H1 (cell line): Measurements from ENCODE around the gene WDR77. TPM values are rescaled to one million over a fixed set of nuclear protein-coding genes. Genes with fewer than 3 reads are reported as not detected.

Experiments
- CTCF ChIA-PET: fragments of 300-600 bp; sonication (Branson Sonifier 250); formaldehyde crosslinking; loops from one replicate; lab custom pipeline; 2021; ENCODE audit not compliant: partially characterized antibody; lab: Charles Lee
- POLR2A ChIA-PET: fragments of 300-600 bp; sonication (Branson Sonifier 250); formaldehyde crosslinking; loops from one replicate; lab custom pipeline; 2021; ENCODE audit warnings: inconsistent platforms; ENCODE audit not compliant: partially characterized antibody; lab: Charles Lee
- DNase-seq, 2 experiments: peaks; one replicate each; pipeline versions ENCODE4 v3.0.0 to v3.0.0-alpha.2; 2010 to 2022; ENCODE audit warnings: low spot score in 2 of 2, low read depth in 1 of 2, mixed read lengths in 1 of 2
- FAIRE-seq: peaks from 2 replicates; lab custom pipeline; 2011; peaks lifted over from hg19 to GRCh38; lab: Jason Lieb, UNC
- H2AFZ ChIP-seq: 2 replicates; pipeline ENCODE4 v1.8.1; 2012; ENCODE audit warnings: low read length, inconsistent platforms
- H2AK5ac ChIP-seq: 2 replicates; pipeline ENCODE4 v1.6.1; 2013; ENCODE audit warnings: low read depth, low read length
- H2BK120ac ChIP-seq: replicated peaks from 2 replicates; pipeline ENCODE3; 2013; ENCODE audit warnings: low read depth, low read length, inconsistent platforms
- H2BK12ac ChIP-seq: 2 replicates; pipeline ENCODE4 v1.6.1; 2013; ENCODE audit warnings: low read depth, low read length
- H2BK15ac ChIP-seq: 2 replicates; pipeline ENCODE4 v1.6.1; 2013; ENCODE audit warnings: low read length
- H2BK20ac ChIP-seq: 2 replicates; pipeline ENCODE4 v1.6.1; 2013; ENCODE audit warnings: low read length
- H2BK5ac ChIP-seq: 2 replicates; pipeline ENCODE4 v1.6.1; 2013; ENCODE audit warnings: low read depth, low read length
- H3K14ac ChIP-seq: 2 replicates; pipeline ENCODE4 v1.6.1; 2013; ENCODE audit warnings: inconsistent platforms; ENCODE audit not compliant: insufficient read length
- H3K18ac ChIP-seq: 2 replicates; pipeline ENCODE4 v1.6.1; 2013; ENCODE audit warnings: low read length; ENCODE audit errors: extremely low read depth
- H3K23ac ChIP-seq: 2 replicates; pipeline ENCODE4 v1.6.1; 2013; ENCODE audit warnings: inconsistent platforms; ENCODE audit not compliant: insufficient read length
- H3K23me2 ChIP-seq: 2 replicates; pipeline ENCODE4 v1.6.1; 2013; ENCODE audit warnings: low read depth, low read length
- H3K27ac ChIP-seq: 2 replicates; pipeline ENCODE4 v1.6.1; 2011; ENCODE audit warnings: low read depth, low read length, inconsistent platforms
- H3K27me3 ChIP-seq, 4 experiments: replicated peaks in 1 of 4; 1 replicate in 1 of 4; 2 replicates in 3 of 4; pipeline versions ENCODE4 v1.6.1 to v1.8.1; 2011 to 2013; ENCODE audit warnings: low read length in 3 of 4, mild to moderate bottlenecking in 3 of 4, inconsistent platforms in 2 of 4, mixed read lengths in 2 of 4, moderate library complexity in 1 of 4; ENCODE audit not compliant: control insufficient read depth in 3 of 4, insufficient read depth in 3 of 4; ENCODE audit errors: extremely low read depth in 1 of 4
- H3K36me3 ChIP-seq, 4 experiments: 2 replicates each; pipeline versions ENCODE4 v1.6.1 to v1.8.1; 2011 to 2013; ENCODE audit warnings: mild to moderate bottlenecking in 4 of 4, low read length in 3 of 4, moderate library complexity in 2 of 4, control low read depth in 1 of 4, inconsistent platforms in 1 of 4; ENCODE audit not compliant: insufficient read depth in 4 of 4, control insufficient read depth in 2 of 4
- H3K4ac ChIP-seq: replicated peaks from 2 replicates; pipeline ENCODE3; 2013; ENCODE audit warnings: low read length, low read depth, mixed read lengths, inconsistent platforms; ENCODE audit not compliant: insufficient read length
- H3K4me1 ChIP-seq, 4 experiments: replicated peaks in 1 of 4; 1 replicate in 1 of 4; 2 replicates in 3 of 4; pipeline versions ENCODE4 v1.6.1 to v1.8.1; 2011 to 2013; ENCODE audit warnings: low read length in 3 of 4, inconsistent platforms in 2 of 4, mixed read lengths in 1 of 4; ENCODE audit not compliant: insufficient read depth in 4 of 4, control insufficient read depth in 3 of 4
- H3K4me2 ChIP-seq, 2 experiments: 2 replicates each; pipeline versions ENCODE4 v1.6.1 to v1.8.1; 2011 to 2013; ENCODE audit warnings: low read depth in 2 of 2, low read length in 2 of 2, control low read depth in 1 of 2, inconsistent platforms in 1 of 2, mild to moderate bottlenecking in 1 of 2; ENCODE audit not compliant: insufficient read depth in 1 of 2
- H3K4me3 ChIP-seq, 4 experiments: fragments of 200-600, 300-600 bp in 1 of 4; sonication (generic), shearing (Covaris generic), sonication (Bioruptor Twin) in 1 of 4; 2 replicates each; pipeline versions ENCODE4 v1.5.1 to v1.8.1; 2011 to 2016; ENCODE audit warnings: low read length in 4 of 4, low read depth in 3 of 4, control low read depth in 2 of 4, inconsistent platforms in 2 of 4, mild to moderate bottlenecking in 2 of 4, mixed read lengths in 1 of 4, moderate library complexity in 1 of 4; ENCODE audit not compliant: insufficient read depth in 2 of 4; ENCODE audit errors: extremely low read depth in 1 of 4
- H3K56ac ChIP-seq: replicated peaks from 2 replicates; pipeline ENCODE3; 2013; ENCODE audit warnings: low read depth, mild to moderate bottlenecking, mixed read lengths, low read length, inconsistent platforms; ENCODE audit not compliant: insufficient read length
- H3K79me1 ChIP-seq: 2 replicates; pipeline ENCODE4 v1.6.1; 2013; ENCODE audit warnings: low read depth, low read length, control low read depth
- H3K79me2 ChIP-seq, 2 experiments: 2 replicates each; pipeline versions ENCODE4 v1.6.1 to v1.8.1; 2012 to 2013; ENCODE audit warnings: low read length in 2 of 2, mild to moderate bottlenecking in 2 of 2, inconsistent platforms in 1 of 2; ENCODE audit not compliant: insufficient read depth in 2 of 2, control insufficient read depth in 1 of 2
- H3K9ac ChIP-seq, 4 experiments: replicated peaks in 1 of 4; 1 replicate in 1 of 4; 2 replicates in 3 of 4; pipeline versions ENCODE4 v1.6.1 to v1.8.1; 2011 to 2013; ENCODE audit warnings: low read depth in 3 of 4, low read length in 3 of 4, control low read depth in 2 of 4, mild to moderate bottlenecking in 2 of 4, moderate library complexity in 2 of 4, inconsistent platforms in 1 of 4; ENCODE audit errors: extremely low read depth in 1 of 4
- H3K9me3 ChIP-seq, 2 experiments: 2 replicates each; pipeline versions ENCODE4 v1.6.1 to v1.8.1; 2012 to 2013; ENCODE audit warnings: mild to moderate bottlenecking in 2 of 2, moderate library complexity in 2 of 2, control low read depth in 1 of 2, inconsistent platforms in 1 of 2, low read depth in 1 of 2, low read length in 1 of 2, mixed read lengths in 1 of 2; ENCODE audit not compliant: insufficient read depth in 2 of 2
- H4K20me1 ChIP-seq, 2 experiments: replicated peaks in 1 of 2; 2 replicates each; pipeline versions ENCODE3 to v1.8.1; 2011 to 2013; ENCODE audit warnings: inconsistent platforms in 2 of 2, low read length in 2 of 2, mild to moderate bottlenecking in 1 of 2; ENCODE audit not compliant: insufficient read depth in 2 of 2, control insufficient read depth in 1 of 2
- H4K5ac ChIP-seq: 2 replicates; pipeline ENCODE4 v1.6.1; 2013; ENCODE audit warnings: low read length, low read depth, mixed read lengths, inconsistent platforms; ENCODE audit not compliant: insufficient read length
- H4K8ac ChIP-seq: 2 replicates; pipeline ENCODE4 v1.8.0; 2013; ENCODE audit warnings: mild to moderate bottlenecking, moderate library complexity, low read length, inconsistent platforms; ENCODE audit not compliant: insufficient read depth; ENCODE audit errors: extremely low read depth
- H4K91ac ChIP-seq: replicated peaks from 2 replicates; pipeline ENCODE3; 2013; ENCODE audit warnings: low read length, mixed read lengths, inconsistent platforms; ENCODE audit not compliant: insufficient read length
- ATF2 ChIP-seq: IDR thresholded peaks from 2 replicates; pipeline ENCODE4 v1.6.1; 2012; ENCODE audit warnings: low read length, inconsistent platforms
- CREB1 ChIP-seq: IDR thresholded peaks from 2 replicates; pipeline ENCODE4 v1.6.1; 2012; ENCODE audit warnings: inconsistent platforms
- EZH2 ChIP-seq: fragments of 200-600 bp; sonication (generic); IDR thresholded peaks from 2 replicates; pipeline ENCODE4 v1.7.1; 2012; ENCODE audit warnings: low read depth, mild to moderate bottlenecking, moderate library complexity, low read length, inconsistent platforms; ENCODE audit not compliant: severe bottlenecking
- KDM1A ChIP-seq: fragments of 200-600, 300-600 bp; sonication (generic); IDR thresholded peaks from 2 replicates; pipeline ENCODE4 v1.7.1; 2016; ENCODE audit warnings: mild to moderate bottlenecking, low read length, borderline replicate concordance
- KDM5A ChIP-seq: fragments of 200-600 bp; IDR thresholded peaks from 2 replicates; pipeline ENCODE4 v1.7.1; 2012; ENCODE audit warnings: mild to moderate bottlenecking, low read length, inconsistent platforms, mixed read lengths
- MAFK ChIP-seq: IDR thresholded peaks from 2 replicates; pipeline ENCODE4 v1.6.1; 2012; ENCODE audit warnings: low read depth, mild to moderate bottlenecking, improper control_type of control experiment, low read length
- POU5F1 ChIP-seq: IDR thresholded peaks from 2 replicates; pipeline ENCODE4 v1.6.1; 2011; ENCODE audit warnings: low read depth, mild to moderate bottlenecking, low read length, moderate library complexity
- RAD21 ChIP-seq, 2 experiments: IDR thresholded peaks in 1 of 2; conservative IDR thresholded peaks in 1 of 2; 2 replicates each; pipeline ENCODE4 v1.6.1; 2011; ENCODE audit warnings: low read depth in 2 of 2, low read length in 2 of 2, improper control_type of control experiment in 1 of 2, inconsistent platforms in 1 of 2, mild to moderate bottlenecking in 1 of 2, moderate library complexity in 1 of 2
- RBBP5 ChIP-seq: IDR thresholded peaks from 2 replicates; pipeline ENCODE4 v1.7.1; 2012; ENCODE audit warnings: low read depth, mild to moderate bottlenecking, inconsistent platforms, low read length, moderate library complexity, borderline replicate concordance
- SAP30 ChIP-seq: fragments of 300-600 bp; sonication (generic); IDR thresholded peaks from 2 replicates; pipeline ENCODE4 v1.7.1; 2012; ENCODE audit warnings: low read length, moderate library complexity, mild to moderate bottlenecking, inconsistent platforms; ENCODE audit not compliant: insufficient read depth, insufficient replicate concordance
- TAF7 ChIP-seq: optimal IDR thresholded peaks from 2 replicates; pipeline ENCODE3; 2011; ENCODE audit warnings: low read depth, mild to moderate bottlenecking, inconsistent platforms, low read length, moderate library complexity, borderline replicate concordance
- TBP ChIP-seq: IDR thresholded peaks from 2 replicates; pipeline ENCODE4 v1.6.1; 2011; ENCODE audit warnings: low read depth, low read length, improper control_type of control experiment
- TEAD4 ChIP-seq: IDR thresholded peaks from 2 replicates; pipeline ENCODE4 v1.6.1; 2012; ENCODE audit warnings: low read depth, low read length, inconsistent platforms, mixed read lengths
- YY1 ChIP-seq: IDR thresholded peaks from 2 replicates; pipeline ENCODE4 v1.6.1; 2011; ENCODE audit warnings: low read depth, mild to moderate bottlenecking, low read length
- polyA plus RNA-seq, 7 experiments: library from polyadenylated mRNA; depleted of rRNA in 3 of 7; stranded (reverse) in 5 of 7; unstranded in 2 of 7; fragments of >200 nt in 5 of 7; fragments of 200-250 nt in 2 of 7; gene quantifications; 1 replicate in 5 of 7; 2 replicates in 1 of 7; 4 replicates in 1 of 7; pipeline versions ENCODE4 v1.2.1 to v1.2.3, GENCODE V29; 2011 to 2013; ENCODE audit warnings: missing spikeins in 2 of 7, mixed read lengths in 2 of 7
- total RNA-seq: library from RNA; stranded (reverse); fragmentation: NEBNext Ultra II Directional; extraction: Animal tissue kit (Norgen Biotek cat#: 25700); gene quantifications from 2 replicates; pipeline ENCODE4 v1.2.1, GENCODE V29; 2021

The WDR77 gene
- total and polyA plus RNA-seq, 2 of the 8 experiments (the other 6 are each of a cell fraction or from before 2014, with no cell fraction given), result 66.0 to 156 TPM

DNA sequence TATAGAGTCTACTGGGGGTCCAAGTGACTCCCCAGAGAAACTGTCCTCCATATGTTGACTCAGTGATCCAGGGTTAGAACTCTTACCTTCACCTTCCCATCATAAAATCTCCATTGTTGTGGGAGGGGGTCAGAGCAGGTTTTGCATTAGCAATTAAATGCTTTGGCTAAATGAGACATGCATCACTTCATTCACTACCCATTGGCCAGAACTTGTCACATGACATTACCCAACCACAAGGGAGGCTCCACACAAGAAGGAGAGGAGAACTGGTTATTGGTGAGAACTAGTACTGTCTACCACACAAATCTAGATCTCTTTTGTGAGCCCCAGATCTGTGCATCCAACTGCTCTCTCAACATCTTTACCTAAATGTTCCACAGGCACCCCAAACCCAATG is 20.5 kb upstream of the WDR77 start:
- POLR2A ChIA-PET, result no interaction called here
- no peak for TF ChIP-seq YY1
- no peak for TF ChIP-seq MAFK
- TF ChIP-seq RBBP5, result no peak
- TF ChIP-seq EZH2, result no peak
- no peak for TF ChIP-seq SAP30
- TF ChIP-seq TAF7, result no peak
- TF ChIP-seq KDM1A, result no peak
- TF ChIP-seq TEAD4, result no peak
- TF ChIP-seq POU5F1, result no peak
- TF ChIP-seq ATF2, result no peak
- TF ChIP-seq RAD21 (IDR thresholded peaks at IDR 0.05 in 1 of 2, conservative IDR thresholded peaks at IDR 0.05 in 1 of 2; ENCODE audit: low read depth in 2 of 2, low read length in 2 of 2), result no peak
- TF ChIP-seq CREB1, result no peak
- no peak for TF ChIP-seq TBP
- no peak for TF ChIP-seq KDM5A

More for the DNA sequence above, 20.5 kb upstream of the WDR77 start:
- no peaks in the 10 kb centered on the region for H3K9me3 ChIP-seq
- DNase-seq (no peak), FAIRE-seq (no peak)
- H2BK120ac ChIP-seq, result no peak overlapping the region
- no peak overlapping the region for H3K27ac ChIP-seq
- H3K18ac ChIP-seq, result no peak overlapping the region
- no peak overlapping the region for H2BK20ac ChIP-seq
- no peak overlapping the region for H3K4me3 ChIP-seq
- H3K9ac ChIP-seq, result no peak overlapping the region
- H3K4me1 ChIP-seq, result no peaks in the 10 kb centered on the region
- H2BK5ac ChIP-seq, result no peak overlapping the region
- H3K79me2 ChIP-seq, result no peaks in the 10 kb centered on the region
- H2AFZ ChIP-seq, result no peak overlapping the region
- no peak overlapping the region for H4K5ac ChIP-seq
- no peak overlapping the region for H2BK15ac ChIP-seq
- no peak overlapping the region for H3K4ac ChIP-seq
- H3K56ac ChIP-seq, result no peak overlapping the region
- no peak overlapping the region for H2BK12ac ChIP-seq
- no peak overlapping the region for H4K8ac ChIP-seq
- H3K4me2 ChIP-seq, result no peak overlapping the region
- no peak overlapping the region for H4K91ac ChIP-seq
- no peaks in the 10 kb centered on the region for H3K23me2 ChIP-seq
- CTCF ChIA-PET, result interaction anchor here (1.0 kb wide), 1 partner anchor 56 kb away, joined by 3 read pairs; no protein-coding TSS in a partner anchor
- H3K79me1 ChIP-seq, result no peaks in the 10 kb centered on the region
- H2AK5ac ChIP-seq, result no peak overlapping the region
- no peak overlapping the region for H3K23ac ChIP-seq
- peaks cover 0 to 3% (median 0%) of the 10 kb centered on the region in 4 experiments; a peak in 3 of 8 replicates for H3K36me3 ChIP-seq
- no peaks in the 10 kb centered on the region for H3K27me3 ChIP-seq
- no peak overlapping the region for H3K14ac ChIP-seq
- H4K20me1 ChIP-seq, result no peaks in the 10 kb centered on the region
